LoVo (cell line): ENCODE results near the gene RNASE13.
A peak's percentile ranks its signal among the peaks of the same experiment; 100 is the strongest.
"Not testable (repeated sequence)": the region's sequence is repeated elsewhere in the genome, so short reads cannot be mapped to it uniquely, and the experiment has no call there.

Experiments used
- DNase-seq: peaks from one replicate; pipeline ENCODE4 v3.0.0-alpha.2; 2016; ENCODE audit warnings: low spot score

Gene RNASE13

GRCh38 chr14:21023174-21023573 is 11.4 kb downstream of the RNASE13 start:
- DNase-seq = no peak

DNA sequence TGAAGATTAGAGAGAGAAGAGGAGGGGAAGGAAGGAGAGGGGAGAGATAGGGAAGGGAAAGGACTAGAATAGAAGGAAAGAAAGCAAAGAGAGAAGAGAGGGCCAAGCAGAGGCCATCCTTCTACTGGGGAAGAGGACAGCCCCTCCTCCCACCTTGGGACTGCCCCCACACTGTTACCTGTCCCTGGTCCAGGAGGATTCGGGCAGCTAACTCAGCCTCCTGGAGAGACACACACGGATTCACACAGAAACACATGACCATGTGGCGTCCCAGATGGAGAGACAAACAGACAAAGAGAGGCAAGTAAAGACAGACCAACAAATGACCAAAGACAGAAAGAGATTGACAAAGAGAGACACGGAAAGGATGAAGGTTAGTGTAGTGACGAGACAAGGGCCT is 11.9 kb downstream of the RNASE13 start:
- no peak for DNase-seq

- no peak for DNase-seq
These were observed 13.5 kb downstream of the RNASE13 start for GRCh38 chr14:21020977-21021545.

- no peak for DNase-seq
These were observed 15.2 kb downstream of the RNASE13 start for GRCh38 chr14:21019366-21019765.

- no peak for DNase-seq
These were observed 15.8 kb downstream of the RNASE13 start for GRCh38 chr14:21018781-21019180.

- no peak for DNase-seq
These were observed 16.3 kb downstream of the RNASE13 start for GRCh38 chr14:21018286-21018685.

DNA sequence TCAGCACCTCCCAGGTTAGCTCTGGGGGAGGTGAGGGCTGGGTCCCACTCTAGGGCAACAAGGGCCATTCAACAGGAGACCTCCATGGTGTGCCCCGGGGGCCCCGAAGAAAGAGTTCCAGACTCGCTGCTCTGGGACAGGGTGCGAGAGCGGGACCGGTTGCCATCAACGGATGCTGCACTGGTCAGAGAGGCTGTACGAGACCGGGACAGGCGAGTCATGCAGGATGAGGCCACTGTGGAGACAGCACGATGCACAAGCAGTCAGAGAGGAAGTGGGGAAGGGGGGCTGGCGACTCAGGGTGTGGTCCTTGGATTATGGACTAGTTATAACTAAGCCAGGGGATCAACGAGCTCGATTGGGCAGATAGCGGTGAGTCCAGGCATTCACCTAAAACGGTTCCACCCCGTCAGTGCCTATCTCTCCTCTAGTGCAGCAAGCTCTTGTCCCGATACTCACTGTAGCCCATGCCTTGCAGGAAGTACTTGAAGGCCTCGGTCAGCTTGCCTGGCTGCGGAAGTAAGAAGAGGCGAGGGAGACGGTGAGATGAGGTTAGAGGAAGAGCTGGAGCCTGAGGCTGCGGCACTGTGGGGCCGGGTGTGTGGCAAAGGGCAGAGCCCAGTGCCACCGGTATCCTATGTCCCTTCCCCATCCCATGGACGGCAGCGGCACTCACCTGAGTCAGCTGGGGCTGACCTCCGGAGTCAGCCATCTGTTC is 16.9 kb downstream of the RNASE13 start:
- DNase-seq = no peak

GRCh38 chr14:21016413-21017190 is 18.0 kb downstream of the RNASE13 start:
- no peak for DNase-seq

DNA sequence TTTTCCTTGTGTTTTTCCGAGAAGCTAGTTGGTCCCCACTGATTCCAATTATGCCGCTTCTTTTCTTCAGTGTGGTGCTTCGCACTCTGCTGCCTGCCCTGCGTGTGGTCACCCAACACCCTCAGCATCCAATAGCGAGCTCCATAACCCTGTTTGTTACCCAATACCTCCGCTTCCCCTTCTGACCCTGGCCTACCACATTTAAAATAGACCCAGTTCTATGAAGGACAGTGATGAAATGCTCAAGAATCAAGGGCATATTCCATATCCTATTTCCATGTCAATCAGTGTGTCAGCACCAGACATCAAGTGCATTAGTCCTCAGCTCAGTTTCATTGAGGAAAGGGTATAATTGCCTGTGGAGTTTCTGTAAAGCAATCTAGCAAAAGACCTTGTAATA is 19.3 kb downstream of the RNASE13 start:
- no peak for DNase-seq

GRCh38 chr14:21014761-21015190 is 19.8 kb downstream of the RNASE13 start:
- DNase-seq = peak; percentile 84

DNA sequence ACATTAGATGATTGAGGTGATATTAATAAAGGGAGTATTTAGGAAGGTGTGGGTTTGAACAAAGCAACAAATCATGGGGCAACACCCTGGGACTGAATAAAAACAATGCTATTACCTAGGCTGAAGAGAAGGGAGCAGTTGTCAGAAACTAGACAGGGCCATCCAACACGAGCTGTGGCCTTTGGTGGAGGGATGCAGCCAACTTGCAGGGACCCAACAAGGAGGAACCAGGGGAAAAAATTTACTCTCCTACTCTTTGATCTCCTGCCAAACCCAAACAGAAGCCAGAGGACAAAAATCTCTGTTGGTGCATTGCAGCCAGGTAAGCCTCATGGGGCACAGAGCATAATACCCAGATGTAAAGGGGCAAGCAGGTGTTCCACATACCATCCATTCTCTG is 23.5 kb downstream of the RNASE13 start:
- no peak for DNase-seq

- not testable (repeated sequence) for DNase-seq
These were observed 24.9 kb downstream of the RNASE13 start for GRCh38 chr14:21009721-21010120.

DNA sequence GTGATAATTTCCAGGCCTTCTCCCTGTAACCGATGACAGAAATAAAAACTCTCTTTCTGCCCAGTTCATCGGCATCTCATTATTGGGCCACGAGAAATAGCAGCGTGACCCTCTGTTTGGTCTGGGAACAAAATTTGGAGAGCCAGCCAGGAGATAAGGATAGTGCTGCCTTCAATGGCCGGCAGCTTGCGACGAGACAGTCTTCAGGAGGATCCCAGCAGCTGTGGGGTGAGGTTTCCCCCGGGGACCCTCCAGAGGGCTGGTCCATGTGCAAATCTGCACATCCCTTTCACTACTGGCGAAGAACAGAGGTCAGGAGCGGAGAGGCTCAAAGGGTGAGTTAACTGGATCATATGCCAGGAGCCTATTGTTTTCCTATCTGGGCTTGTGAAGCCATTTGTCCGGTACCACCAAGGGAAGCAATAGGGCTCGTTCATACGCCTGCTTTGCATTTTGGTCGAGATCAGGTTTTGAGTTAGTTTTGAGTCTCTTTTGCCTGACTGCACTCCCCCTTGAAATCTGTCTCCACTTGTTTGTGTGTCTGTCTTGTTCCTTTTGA is 30.7 kb downstream of the RNASE13 start:
- no peak for DNase-seq

- DNase-seq = no peak
These were observed 33.4 kb downstream of the RNASE13 start for GRCh38 chr14:21001218-21001617.

GRCh38 chr14:20999591-20999990 is 35.0 kb downstream of the RNASE13 start:
- no peak for DNase-seq

DNA sequence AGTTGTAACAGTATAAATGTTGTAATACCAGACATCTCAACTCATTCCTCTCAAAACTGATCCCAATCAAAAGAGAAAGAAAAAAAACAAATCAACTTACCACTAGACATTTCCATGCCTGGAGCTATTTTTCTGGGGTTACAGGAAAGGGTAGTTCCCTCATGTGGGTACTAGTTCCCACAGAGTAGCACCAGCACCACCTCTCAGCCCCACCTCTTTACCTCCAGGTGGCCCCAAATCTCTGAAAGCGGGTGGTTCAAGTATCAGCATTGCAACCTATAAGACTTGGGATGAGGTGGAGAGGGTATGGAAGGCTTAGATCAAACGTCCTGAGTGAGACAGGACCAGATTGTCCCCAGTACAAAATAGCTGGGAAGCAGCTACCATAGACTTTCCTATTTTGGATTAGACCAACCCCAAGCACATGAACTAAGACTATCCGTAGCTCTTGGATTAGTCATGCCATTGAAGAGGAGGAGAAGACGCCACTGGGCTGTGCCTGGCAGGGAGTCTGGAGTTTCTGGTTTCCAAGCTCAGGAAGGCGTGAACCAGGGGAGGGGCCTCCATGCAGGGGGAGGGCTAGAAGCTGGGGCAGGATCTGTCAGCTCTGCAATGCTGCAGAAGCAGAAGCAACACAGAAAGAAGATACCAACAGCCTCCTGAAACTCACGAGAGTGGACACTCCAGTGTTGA is 35.8 kb downstream of the RNASE13 start, which contains the start of gene SLC39A2:
Gene SLC39A2, plus strand, starts transcription at position 620 of the 693 bp plus-strand sequence. CDS start 154 bp downstream, outside the sequence.
- no peak for DNase-seq

DNA sequence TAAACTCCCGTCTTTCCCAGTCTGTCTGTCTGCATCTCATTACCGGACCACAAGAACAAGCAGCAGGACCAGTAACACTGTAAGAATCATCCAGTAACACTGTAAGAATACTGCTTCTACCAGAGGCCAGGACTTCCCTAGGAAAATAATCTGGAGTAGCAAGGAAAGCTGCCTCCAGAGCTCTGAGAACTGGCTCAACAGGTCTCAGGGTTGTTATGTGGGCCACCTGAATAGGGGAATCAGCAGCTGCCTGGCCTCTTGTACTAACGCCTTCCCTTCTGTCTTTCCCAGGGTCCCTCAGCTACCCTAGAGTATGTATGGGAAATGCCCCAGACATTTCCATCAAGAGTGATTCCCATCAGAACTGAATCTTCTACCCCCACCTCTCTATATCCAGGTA is 36.5 kb downstream of the RNASE13 start:
- no peak for DNase-seq

GRCh38 chr14:20997564-20997963 is 37.0 kb downstream of the RNASE13 start:
- DNase-seq = no peak

DNA sequence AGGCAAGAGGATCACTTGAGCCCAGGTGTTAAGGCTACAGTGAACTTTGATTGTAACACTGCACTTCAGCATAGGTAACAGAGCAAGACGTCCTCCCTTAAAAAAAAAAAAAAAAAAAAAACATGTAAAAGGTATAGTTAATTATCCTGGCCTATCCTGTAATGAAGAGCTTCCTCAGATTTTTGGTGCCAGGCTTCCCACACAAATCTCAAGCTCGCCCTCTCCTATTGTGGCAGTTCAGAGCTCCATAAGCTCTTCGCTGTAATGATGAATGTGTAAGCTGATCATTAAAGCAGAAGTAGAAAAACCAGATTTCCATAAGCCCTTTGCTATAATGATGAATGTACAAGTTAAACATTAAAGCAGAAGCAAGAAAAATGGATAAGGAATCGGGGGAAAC is 37.5 kb downstream of the RNASE13 start:
- no peak for DNase-seq

- no peak for DNase-seq
These were observed 38.1 kb downstream of the RNASE13 start for GRCh38 chr14:20996521-20996920.

- DNase-seq = peak; percentile 96
These were observed 44.6 kb downstream of the RNASE13 start, which contains the start of gene METTL17 for GRCh38 chr14:20989787-20990600. TSS of gene METTL17 (plus strand) at chr14:20989980. CDS start at chr14:20990003, 23 bp downstream.
